NCI-H1436 treated with DMSO at 0.1 percent for 48 hours (cell line): ENCODE measurements around the gene XPO1.
"Not testable (repeated sequence)": the region's sequence is repeated elsewhere in the genome, so short reads cannot be mapped to it uniquely, and the experiment has no call there.

Experiments
- DNase-seq: peaks from one replicate; lab custom pipeline; 2025; lab: John Stamatoyannopoulos, UW

Gene XPO1, protein sequence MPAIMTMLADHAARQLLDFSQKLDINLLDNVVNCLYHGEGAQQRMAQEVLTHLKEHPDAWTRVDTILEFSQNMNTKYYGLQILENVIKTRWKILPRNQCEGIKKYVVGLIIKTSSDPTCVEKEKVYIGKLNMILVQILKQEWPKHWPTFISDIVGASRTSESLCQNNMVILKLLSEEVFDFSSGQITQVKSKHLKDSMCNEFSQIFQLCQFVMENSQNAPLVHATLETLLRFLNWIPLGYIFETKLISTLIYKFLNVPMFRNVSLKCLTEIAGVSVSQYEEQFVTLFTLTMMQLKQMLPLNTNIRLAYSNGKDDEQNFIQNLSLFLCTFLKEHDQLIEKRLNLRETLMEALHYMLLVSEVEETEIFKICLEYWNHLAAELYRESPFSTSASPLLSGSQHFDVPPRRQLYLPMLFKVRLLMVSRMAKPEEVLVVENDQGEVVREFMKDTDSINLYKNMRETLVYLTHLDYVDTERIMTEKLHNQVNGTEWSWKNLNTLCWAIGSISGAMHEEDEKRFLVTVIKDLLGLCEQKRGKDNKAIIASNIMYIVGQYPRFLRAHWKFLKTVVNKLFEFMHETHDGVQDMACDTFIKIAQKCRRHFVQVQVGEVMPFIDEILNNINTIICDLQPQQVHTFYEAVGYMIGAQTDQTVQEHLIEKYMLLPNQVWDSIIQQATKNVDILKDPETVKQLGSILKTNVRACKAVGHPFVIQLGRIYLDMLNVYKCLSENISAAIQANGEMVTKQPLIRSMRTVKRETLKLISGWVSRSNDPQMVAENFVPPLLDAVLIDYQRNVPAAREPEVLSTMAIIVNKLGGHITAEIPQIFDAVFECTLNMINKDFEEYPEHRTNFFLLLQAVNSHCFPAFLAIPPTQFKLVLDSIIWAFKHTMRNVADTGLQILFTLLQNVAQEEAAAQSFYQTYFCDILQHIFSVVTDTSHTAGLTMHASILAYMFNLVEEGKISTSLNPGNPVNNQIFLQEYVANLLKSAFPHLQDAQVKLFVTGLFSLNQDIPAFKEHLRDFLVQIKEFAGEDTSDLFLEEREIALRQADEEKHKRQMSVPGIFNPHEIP (N-terminal part only)

GRCh38 chr2:61538200-61538919 lies at the start of gene XPO1:
Gene XPO1 (minus strand): TSS chr2:61538356. CDS start chr2:61533897, 4,459 bp downstream.
- peak; percentile 98 for DNase-seq

DNA sequence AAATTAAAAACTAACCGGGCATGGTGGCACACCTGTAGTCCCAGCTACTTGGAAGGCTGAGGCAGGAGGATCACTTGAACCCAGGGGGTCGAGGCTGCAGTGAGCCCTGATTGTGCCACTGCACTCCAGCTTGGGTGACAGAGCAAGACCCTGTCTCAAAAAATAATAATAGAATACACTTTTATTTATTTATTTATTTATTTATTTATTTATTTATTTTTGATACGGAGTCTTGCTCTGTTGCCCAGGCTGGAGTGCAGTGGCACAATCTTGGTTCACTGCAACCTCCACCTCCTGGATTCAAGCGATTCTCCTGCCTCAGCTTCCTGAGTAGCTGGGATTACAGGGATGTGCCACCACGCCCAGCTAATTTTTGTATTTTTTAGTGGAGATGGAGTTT lies 48.8 kb upstream of the XPO1 start:
- not testable (repeated sequence) for DNase-seq

DNA sequence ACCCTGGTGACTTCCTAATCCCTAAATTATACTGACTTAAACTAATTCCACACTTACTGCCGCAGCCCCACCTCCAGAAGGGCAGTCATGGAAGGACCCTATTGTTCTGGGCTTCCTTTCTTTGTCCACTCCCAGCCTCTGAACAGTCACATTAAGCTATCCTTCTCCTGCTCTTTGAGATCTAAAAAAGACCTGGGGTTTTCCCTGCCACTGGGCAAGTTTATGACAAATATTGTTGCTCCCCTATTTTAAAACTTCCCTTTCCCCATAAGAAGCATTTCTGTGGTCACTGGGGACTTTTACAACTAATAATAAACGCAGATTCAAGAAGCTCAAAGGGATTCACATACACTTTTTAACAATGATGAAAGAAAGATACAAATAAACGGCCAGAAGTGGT lies 47.2 kb upstream of the XPO1 start:
- no peak for DNase-seq

DNA sequence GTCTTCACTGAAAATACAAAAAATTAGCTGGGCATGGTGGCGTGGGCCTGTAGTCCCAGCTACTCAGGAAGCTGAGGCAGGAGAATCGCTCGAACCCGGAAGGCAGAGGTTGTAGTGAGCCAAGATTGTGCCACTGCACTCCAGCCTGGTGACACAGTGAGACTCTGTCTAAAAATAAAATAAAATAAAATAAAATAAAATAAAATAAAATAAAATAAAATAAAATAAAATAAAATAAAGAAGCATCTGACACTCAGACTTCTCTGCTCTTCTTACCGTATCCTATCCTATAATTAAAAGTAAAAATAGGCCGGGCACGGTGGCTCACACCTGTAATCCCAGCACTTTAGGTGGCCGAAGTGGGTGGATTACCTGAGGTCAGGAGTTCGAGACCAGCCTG lies 46.2 kb upstream of the XPO1 start:
- not testable (repeated sequence) for DNase-seq

GRCh38 chr2:61582165-61582564 lies 44.0 kb upstream of the XPO1 start:
- DNase-seq, result no peak

DNA sequence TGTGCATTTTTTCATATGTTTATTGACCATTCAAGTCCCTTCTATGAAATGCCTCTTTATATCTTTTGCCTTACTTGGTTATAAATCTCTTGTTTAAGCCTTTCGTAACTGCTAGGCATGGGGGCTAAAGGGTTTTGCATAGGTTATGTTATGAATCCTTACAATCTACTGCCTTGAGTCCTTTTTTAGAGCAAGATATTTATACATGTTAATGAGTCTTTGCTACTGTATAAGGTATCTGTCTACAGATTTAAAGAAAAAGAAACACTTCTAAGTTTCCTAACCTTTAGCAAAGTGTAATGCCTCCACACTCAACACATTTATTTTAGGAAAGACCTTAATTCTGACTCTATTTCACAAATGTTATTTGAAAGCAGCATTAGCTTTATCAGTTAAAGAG lies 43.6 kb upstream of the XPO1 start:
- DNase-seq, result no peak

DNA sequence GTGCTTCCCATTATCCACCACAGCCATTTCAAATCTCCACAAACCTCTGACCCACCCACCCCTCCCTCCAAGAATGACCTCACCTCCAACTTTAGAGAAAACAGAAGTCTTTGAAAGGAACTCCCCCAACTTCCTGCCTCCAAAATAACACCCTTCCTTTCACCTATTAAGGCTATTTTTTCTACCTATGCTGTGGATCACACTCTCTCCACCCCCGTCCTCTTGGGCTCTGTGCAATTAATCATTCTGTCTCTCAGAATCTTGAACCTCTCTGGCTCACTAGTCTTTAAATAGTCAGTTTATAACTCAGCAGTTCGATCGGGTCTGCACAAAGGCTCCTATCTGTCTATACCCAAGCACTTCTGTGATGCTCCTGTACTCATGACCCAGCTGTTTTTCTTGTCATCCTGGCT lies 37.3 kb upstream of the XPO1 start:
- no peak for DNase-seq

DNA sequence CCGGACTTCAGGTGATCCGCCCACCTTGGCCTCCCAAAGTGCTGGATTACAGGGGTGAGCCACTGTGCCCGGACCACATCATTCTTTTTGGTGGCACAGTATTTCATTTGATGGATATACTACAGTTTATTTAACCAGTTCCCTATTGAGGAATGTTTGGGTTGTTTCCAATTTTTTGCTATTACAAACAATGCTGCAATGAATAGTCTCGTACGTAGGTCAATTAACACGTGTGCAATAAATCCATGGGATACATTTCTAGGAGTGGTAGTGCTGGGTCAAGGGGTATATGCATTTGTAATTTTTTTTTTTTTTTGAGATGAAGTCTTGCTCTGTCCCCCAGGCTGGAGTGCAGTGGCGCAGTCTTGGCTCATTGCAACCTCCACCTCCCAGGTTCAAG lies 28.4 kb upstream of the XPO1 start:
- no peak for DNase-seq

DNA sequence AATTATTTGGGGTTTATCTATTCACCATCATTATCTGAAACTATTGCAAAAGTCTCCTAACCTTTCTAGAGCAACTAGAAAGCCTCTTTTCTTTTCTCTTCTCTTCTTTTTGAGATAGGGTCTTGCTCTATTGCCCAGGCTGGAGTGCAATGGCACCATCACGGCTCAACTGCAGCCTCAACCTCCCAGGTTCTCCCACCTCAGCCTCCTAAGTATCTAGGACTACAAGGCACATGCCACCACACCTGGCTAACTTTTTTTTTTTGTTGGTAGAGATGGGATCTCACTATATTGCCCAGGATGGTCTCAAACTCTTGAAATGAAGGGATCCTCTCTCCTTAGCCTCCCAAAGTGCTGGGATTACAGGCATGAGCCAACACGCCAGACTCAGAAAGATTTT lies 24.5 kb upstream of the XPO1 start:
- DNase-seq, result no peak

- DNase-seq, result no peak
Observed at GRCh38 chr2:61558160-61558559, 20.0 kb upstream of the XPO1 start.

- DNase-seq, result no peak
Observed at GRCh38 chr2:61557381-61557780, 19.2 kb upstream of the XPO1 start.

- no peak for DNase-seq
Observed at GRCh38 chr2:61554604-61555003, 16.4 kb upstream of the XPO1 start.

- DNase-seq, result no peak
Observed at GRCh38 chr2:61550375-61551209, 12.4 kb upstream of the XPO1 start.

GRCh38 chr2:61549546-61549945 lies 11.4 kb upstream of the XPO1 start:
- no peak for DNase-seq

GRCh38 chr2:61543062-61543461 lies 4.9 kb upstream of the XPO1 start:
- no peak for DNase-seq

GRCh38 chr2:61540167-61540566 lies 2.0 kb upstream of the XPO1 start:
- DNase-seq, result not testable (repeated sequence)

- peak; percentile 46 for DNase-seq
Observed at GRCh38 chr2:61538920-61539520, 864 bp upstream of the XPO1 start.

DNA sequence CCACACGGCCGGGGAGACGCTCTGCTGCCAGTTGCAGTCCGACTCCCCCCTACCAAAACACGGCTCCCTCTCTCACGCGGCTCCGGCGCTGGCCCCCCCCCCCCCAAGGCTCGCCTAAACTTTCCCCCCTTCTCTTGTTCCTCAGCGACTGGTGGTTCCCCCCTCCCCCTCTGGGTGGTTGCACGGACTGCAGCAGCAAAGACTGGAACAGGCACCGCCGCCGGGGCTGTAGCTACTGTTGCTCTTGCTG lies 281 bp downstream of the XPO1 start:
- DNase-seq, result no peak

GRCh38 chr2:61537277-61537949 lies 743 bp downstream of the XPO1 start:
- DNase-seq, result no peak

DNA sequence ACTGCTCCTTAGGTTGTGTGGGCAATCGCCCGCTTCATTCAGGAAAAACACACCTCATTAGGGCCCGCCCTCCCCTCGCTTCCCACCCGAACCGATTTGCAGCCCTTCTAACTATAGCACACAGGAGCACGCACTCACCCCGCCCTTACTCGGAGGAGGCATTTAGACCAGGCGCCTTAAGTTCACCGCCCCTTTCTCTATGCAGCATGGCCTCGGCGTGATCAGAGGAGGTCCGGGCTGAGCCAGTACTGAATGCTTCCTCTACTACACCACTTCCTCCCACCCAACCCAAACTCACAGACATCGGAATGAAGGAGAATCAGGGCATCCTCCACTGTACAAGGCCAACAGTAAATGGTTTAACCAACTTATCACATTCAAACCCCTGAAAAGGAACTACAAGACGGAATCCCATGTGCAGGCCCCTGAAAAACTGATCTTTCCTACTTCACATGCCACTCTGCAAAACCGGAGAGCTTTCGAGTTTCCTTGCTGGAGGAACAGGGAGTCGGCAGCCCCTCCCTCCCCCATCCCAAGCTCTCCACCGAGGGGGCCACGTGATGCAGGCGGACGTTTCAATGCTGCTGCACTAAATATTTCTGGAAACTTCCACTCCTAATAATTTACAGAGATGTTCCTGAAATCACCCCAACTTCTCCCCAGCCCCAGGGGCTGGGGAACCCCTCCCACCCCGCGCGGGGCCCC lies 1.4 kb downstream of the XPO1 start:
- DNase-seq, result peak; percentile 60
